OCI-LY3 (cell line): Measurements from ENCODE around the gene MIPOL1.
"Not testable (repeated sequence)": the region's sequence is repeated elsewhere in the genome, so short reads cannot be mapped to it uniquely, and the experiment has no call there.

Experiments used
- H2AFZ ChIP-seq: fragments of 200-600, 300-600 bp; shearing (Covaris generic); 2 replicates; pipeline ENCODE4 v1.6.0; 2014; ENCODE audit warnings: antibody characterized with exemption, low read depth, low read length
- H3K27ac ChIP-seq: fragments of 200-600, 300-600 bp; sonication (generic); 2 replicates; pipeline ENCODE4 v1.5.1; 2014; ENCODE audit warnings: mild to moderate bottlenecking, low read length, moderate library complexity, mixed read lengths
- H3K27me3 ChIP-seq: fragments of 200-600, 300-600 bp; sonication (generic); 2 replicates; pipeline ENCODE4 v1.6.1; 2014; ENCODE audit warnings: low read depth, low read length, mixed read lengths
- H3K36me3 ChIP-seq: fragments of 200-600, 300-600 bp; sonication (generic); replicated peaks from 2 replicates; pipeline ENCODE3; 2014; ENCODE audit warnings: low read depth, low read length, mixed read lengths
- H3K4me1 ChIP-seq: fragments of 300-600, 200-600 bp; sonication (generic); 2 replicates; pipeline ENCODE4 v1.6.1; 2014; ENCODE audit warnings: low read length, mixed read lengths
- H3K4me2 ChIP-seq: fragments of 200-600, 300-600 bp; sonication (generic); 2 replicates; pipeline ENCODE4 v1.6.1; 2014; ENCODE audit warnings: low read length, mixed read lengths
- H3K4me3 ChIP-seq: fragments of 300-600, 200-600 bp; sonication (generic); 2 replicates; pipeline ENCODE4 v1.5.1; 2014; ENCODE audit warnings: antibody characterized with exemption, mild to moderate bottlenecking, low read length, moderate library complexity
- H3K79me2 ChIP-seq: fragments of 300-600, 200-600 bp; shearing (Covaris generic); 2 replicates; pipeline ENCODE4 v1.6.1; 2014; ENCODE audit warnings: mild to moderate bottlenecking, low read length, mixed read lengths
- H3K9ac ChIP-seq: fragments of 300-600, 200-600 bp; shearing (Covaris generic); 2 replicates; pipeline ENCODE4 v1.6.0; 2014; ENCODE audit warnings: mild to moderate bottlenecking, low read length, moderate library complexity
- H3K9me3 ChIP-seq: fragments of 200-600, 300-600 bp; shearing (Covaris generic); 2 replicates; pipeline ENCODE4 v1.6.1; 2014; ENCODE audit warnings: low read length, mixed read lengths; ENCODE audit not compliant: insufficient read depth
- H4K20me1 ChIP-seq: fragments of 200-600, 300-600 bp; sonication (generic); 2 replicates; pipeline ENCODE4 v1.6.1; 2016; ENCODE audit warnings: low read length, mixed read lengths; ENCODE audit not compliant: insufficient read depth
- CTCF ChIP-seq: fragments of 200-600, 300-600 bp; sonication (generic); IDR thresholded peaks from 2 replicates; pipeline ENCODE4 v1.5.1; 2014; ENCODE audit warnings: antibody characterized with exemption, low read length, low read depth
- EZH2phosphoT487 ChIP-seq: fragments of 200-600 bp; shearing (Covaris generic); IDR thresholded peaks from 2 replicates; pipeline ENCODE4 v1.6.1; 2018; ENCODE audit warnings: antibody characterized with exemption, mixed run types, low read depth

MIPOL1 gene

DNA sequence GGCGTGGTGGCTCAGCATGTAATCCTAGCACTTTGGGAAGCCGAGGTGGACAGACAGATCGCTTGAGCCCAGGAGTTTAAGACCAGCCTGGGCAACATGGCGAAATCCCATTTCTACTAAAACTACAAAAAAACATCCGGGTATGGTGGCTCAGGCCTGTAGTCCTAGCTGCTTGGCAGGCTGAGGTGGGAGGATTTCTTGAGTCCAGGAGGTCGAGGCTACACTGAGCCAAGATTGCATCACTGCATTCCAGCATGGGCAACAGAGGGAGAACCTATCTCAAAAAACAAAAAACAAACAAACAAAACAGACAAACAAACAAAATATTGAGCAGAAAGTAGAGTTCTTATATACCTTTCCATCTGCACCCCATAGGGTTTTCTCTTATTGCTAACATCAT, 16.3 kb upstream of the MIPOL1 start:
- H3K79me2 ChIP-seq = no peaks in the 10 kb centered on the region

DNA sequence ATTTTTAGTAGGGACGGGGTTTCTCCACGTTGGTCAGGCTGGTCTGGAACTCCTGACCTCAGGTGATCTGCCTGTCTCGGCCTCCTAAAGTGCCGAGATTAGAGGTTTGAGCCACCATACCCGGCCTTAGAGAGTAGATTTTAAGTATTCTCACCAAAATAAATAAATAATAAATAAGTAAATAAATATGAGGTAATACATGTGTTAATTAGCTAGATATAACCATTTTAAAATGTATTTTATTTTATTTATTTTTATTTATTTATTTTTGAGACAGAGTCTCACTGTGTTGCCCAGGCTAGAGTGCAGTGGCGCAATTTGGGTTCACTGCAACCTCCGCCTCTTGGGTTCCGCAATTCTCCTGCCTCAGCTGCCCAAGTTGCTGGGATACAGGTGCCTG, 13.2 kb upstream of the MIPOL1 start:
- not testable (repeated sequence) for H3K27ac ChIP-seq, H3K4me3 ChIP-seq, H3K9me3 ChIP-seq, H4K20me1 ChIP-seq, H3K36me3 ChIP-seq, H3K27me3 ChIP-seq, H3K4me2 ChIP-seq, H2AFZ ChIP-seq, H3K4me1 ChIP-seq, H3K79me2 ChIP-seq, H3K9ac ChIP-seq

More for the DNA sequence above, 16.3 kb upstream of the MIPOL1 start:
- H4K20me1 ChIP-seq = no peaks in the 10 kb centered on the region
- H3K27ac ChIP-seq = no peak overlapping the region
- no peaks in the 10 kb centered on the region for H3K4me1 ChIP-seq
- no peak overlapping the region for H2AFZ ChIP-seq
- no peaks in the 10 kb centered on the region for H3K36me3 ChIP-seq
- no peak overlapping the region for H3K4me2 ChIP-seq
- H3K9me3 ChIP-seq = no peaks in the 10 kb centered on the region
- no peak overlapping the region for H3K4me3 ChIP-seq
- H3K9ac ChIP-seq = no peak overlapping the region
- H3K27me3 ChIP-seq = no peaks in the 10 kb centered on the region
- TF ChIP-seq CTCF (no peak), EZH2phosphoT487 (no peak)

- Histone ChIP-seq H3K36me3 (no peaks in the 10 kb centered on the region), H3K9me3 (no peaks in the 10 kb centered on the region), H3K27ac (no peak overlapping the region), H2AFZ (no peak overlapping the region), H3K9ac (no peak overlapping the region), H3K4me2 (no peak overlapping the region), H3K79me2 (no peaks in the 10 kb centered on the region), H3K27me3 (no peaks in the 10 kb centered on the region), H4K20me1 (no peaks in the 10 kb centered on the region), H3K4me1 (no peaks in the 10 kb centered on the region), H3K4me3 (no peak overlapping the region)
- no peak for TF ChIP-seq EZH2phosphoT487
- no peak for TF ChIP-seq CTCF
These were observed 12.1 kb upstream of the MIPOL1 start for GRCh38 chr14:37185670-37186069.

GRCh38 chr14:37186865-37187264, 10.9 kb upstream of the MIPOL1 start:
- Histone ChIP-seq H4K20me1 (no peaks in the 10 kb centered on the region), H3K4me2 (no peak overlapping the region), H3K4me3 (no peak overlapping the region), H3K9ac (no peak overlapping the region), H3K27me3 (no peaks in the 10 kb centered on the region), H3K36me3 (no peaks in the 10 kb centered on the region), H3K9me3 (no peaks in the 10 kb centered on the region), H3K4me1 (no peaks in the 10 kb centered on the region), H2AFZ (no peak overlapping the region), H3K79me2 (no peaks in the 10 kb centered on the region), H3K27ac (no peak overlapping the region)
- TF ChIP-seq CTCF (no peak), EZH2phosphoT487 (no peak)

GRCh38 chr14:37187294-37187693, 10.4 kb upstream of the MIPOL1 start:
- Histone ChIP-seq H3K27ac (no peak overlapping the region), H3K36me3 (no peaks in the 10 kb centered on the region), H3K79me2 (no peaks in the 10 kb centered on the region), H2AFZ (no peak overlapping the region), H3K9ac (no peak overlapping the region), H3K4me3 (no peak overlapping the region), H3K9me3 (no peaks in the 10 kb centered on the region), H3K4me2 (no peak overlapping the region), H3K4me1 (no peaks in the 10 kb centered on the region), H3K27me3 (no peaks in the 10 kb centered on the region), H4K20me1 (no peaks in the 10 kb centered on the region)
- TF ChIP-seq EZH2phosphoT487 (no peak), CTCF (no peak)

DNA sequence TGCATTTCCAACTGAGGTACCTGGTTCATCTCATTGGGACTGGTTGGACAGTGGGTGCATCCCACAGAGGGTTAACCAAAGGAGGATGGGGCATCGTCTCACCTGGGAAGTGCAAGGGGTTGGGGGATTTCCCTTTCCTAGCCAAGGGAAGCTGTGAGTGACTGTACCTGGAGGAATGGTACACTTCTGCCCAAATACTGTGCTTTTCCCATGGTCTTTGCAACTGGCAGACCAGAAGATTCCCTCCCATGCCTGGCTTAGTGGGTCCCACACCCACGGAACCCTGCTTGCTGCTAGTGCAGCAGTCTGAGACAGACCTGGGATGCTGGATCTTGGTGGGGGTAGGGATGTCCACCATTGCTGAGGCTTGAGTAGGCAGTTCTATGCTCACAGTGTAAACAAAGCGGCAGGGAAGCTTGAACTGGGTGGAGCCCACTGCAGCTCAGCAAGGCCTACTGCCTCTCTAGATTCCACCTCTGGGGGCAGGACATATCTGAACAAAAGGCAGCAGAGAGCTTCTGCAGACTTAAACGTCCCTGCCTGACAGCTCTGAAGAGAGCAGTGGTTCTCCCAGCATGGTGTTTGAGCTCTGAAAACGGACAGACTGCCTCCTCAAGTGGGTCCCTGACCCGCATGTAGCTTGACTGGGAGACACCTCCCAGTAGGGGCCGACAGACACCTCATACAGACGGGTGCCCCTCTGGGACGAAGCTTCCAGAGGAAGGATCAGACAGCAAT, 9.7 kb upstream of the MIPOL1 start:
- H3K4me2 ChIP-seq, H3K27ac ChIP-seq, H4K20me1 ChIP-seq, H3K27me3 ChIP-seq, H3K36me3 ChIP-seq, H3K79me2 ChIP-seq, H3K4me1 ChIP-seq, H3K4me3 ChIP-seq, H2AFZ ChIP-seq, H3K9ac ChIP-seq, H3K9me3 ChIP-seq: not testable (repeated sequence)
